HCT116 (cell line): ENCODE results near the gene FYCO1.

Experiments used
- EZH2 ChIP-seq: fragments of 200-600 bp; sonication (generic); IDR thresholded peaks from 2 replicates; pipeline ENCODE4 v1.6.1; 2017; ENCODE audit warnings: antibody characterized with exemption, mixed run types
- EZH2phosphoT487 ChIP-seq: fragments of 200-600 bp; IDR thresholded peaks from 2 replicates; pipeline ENCODE4 v1.6.1; 2018; ENCODE audit warnings: antibody characterized with exemption, borderline replicate concordance
- POLR2A ChIP-seq: IDR thresholded peaks from 2 replicates; pipeline ENCODE4 v1.7.0; 2011; ENCODE audit warnings: borderline replicate concordance; ENCODE audit not compliant: insufficient read depth, insufficient read length; ENCODE audit errors: extremely low read depth
- RAD21 ChIP-seq: IDR thresholded peaks from 2 replicates; pipeline ENCODE4 v1.6.1; 2012; ENCODE audit warnings: low read depth, mild to moderate bottlenecking
- YY1 ChIP-seq: IDR thresholded peaks from 2 replicates; pipeline ENCODE4 v1.6.1; 2011; ENCODE audit warnings: low read length, low read depth, moderate library complexity, mild to moderate bottlenecking; ENCODE audit not compliant: insufficient replicate concordance; ENCODE audit errors: extremely low read depth
- ZNF274 ChIP-seq: fragments of 200-500 bp; sonication (Bioruptor generic); IDR thresholded peaks from 2 replicates; pipeline ENCODE4 v1.6.1; 2014; ENCODE audit warnings: mild to moderate bottlenecking, low read depth, low read length, inconsistent platforms
- TF ChIP-seq, protein P1 (sequence below), 3 experiments: fragments of 200-600 bp in 1 of 3; sonication (generic) in 1 of 3; IDR thresholded peaks in 2 of 3; conservative IDR thresholded peaks in 1 of 3; 2 replicates each; pipeline ENCODE4 v1.5.1; 2012 to 2017; ENCODE audit warnings: low read depth in 2 of 3, low read length in 2 of 3, antibody characterized with exemption in 1 of 3, borderline replicate concordance in 1 of 3, control low read depth in 1 of 3, mild to moderate bottlenecking in 1 of 3, mixed read lengths in 1 of 3, mixed run types in 1 of 3, moderate library complexity in 1 of 3; ENCODE audit not compliant: insufficient read depth in 1 of 3

DNA sequence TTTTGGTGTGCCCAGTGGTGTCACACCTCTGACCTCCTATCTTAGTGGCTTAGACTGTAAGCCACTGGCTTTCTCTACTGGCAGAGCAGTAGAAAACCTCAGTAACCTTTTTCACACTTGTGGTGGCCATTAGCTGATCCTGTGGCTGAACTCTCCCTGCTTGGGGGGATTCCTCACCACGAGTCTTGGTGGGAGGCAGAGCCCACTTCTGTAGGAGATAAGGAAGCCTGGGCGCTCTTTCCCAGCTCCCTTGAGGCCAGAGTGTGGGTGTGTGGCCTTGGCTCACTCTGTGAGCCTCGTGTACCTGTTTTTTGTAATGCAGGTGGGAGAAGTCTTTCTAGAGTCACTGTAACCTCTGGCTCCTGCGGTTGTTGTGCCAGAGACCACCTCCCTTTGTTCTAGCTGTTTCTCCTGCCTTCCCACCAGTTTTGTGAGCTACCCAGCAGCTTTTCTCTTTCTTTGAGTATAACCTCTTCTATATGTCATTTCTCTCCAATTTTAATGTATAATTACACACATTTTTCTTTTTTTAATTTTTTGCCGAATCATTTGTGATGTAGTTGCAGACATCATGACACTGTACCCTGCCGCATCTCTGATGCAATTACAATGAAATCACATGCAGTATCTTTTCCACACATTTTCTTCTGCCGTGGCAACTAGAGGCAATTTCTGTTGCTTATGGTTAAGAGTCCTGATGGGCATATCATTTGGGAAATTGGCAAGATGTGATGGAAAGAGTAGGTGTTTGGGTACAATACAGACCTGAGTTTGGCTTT lies 17.9 kb upstream of the FYCO1 start:
- no peak for TF ChIP-seq POLR2A
- TF ChIP-seq, protein P1, sequence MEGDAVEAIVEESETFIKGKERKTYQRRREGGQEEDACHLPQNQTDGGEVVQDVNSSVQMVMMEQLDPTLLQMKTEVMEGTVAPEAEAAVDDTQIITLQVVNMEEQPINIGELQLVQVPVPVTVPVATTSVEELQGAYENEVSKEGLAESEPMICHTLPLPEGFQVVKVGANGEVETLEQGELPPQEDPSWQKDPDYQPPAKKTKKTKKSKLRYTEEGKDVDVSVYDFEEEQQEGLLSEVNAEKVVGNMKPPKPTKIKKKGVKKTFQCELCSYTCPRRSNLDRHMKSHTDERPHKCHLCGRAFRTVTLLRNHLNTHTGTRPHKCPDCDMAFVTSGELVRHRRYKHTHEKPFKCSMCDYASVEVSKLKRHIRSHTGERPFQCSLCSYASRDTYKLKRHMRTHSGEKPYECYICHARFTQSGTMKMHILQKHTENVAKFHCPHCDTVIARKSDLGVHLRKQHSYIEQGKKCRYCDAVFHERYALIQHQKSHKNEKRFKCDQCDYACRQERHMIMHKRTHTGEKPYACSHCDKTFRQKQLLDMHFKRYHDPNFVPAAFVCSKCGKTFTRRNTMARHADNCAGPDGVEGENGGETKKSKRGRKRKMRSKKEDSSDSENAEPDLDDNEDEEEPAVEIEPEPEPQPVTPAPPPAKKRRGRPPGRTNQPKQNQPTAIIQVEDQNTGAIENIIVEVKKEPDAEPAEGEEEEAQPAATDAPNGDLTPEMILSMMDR (IDR thresholded peaks at IDR 0.05 in 2 of 3, conservative IDR thresholded peaks at IDR 0.05 in 1 of 3; ENCODE audit: borderline replicate concordance in 1 of 3, insufficient read depth in 1 of 3, low read depth in 2 of 3, low read length in 2 of 3): no peak
- TF ChIP-seq EZH2phosphoT487: no peak
- no peak for TF ChIP-seq ZNF274
- TF ChIP-seq EZH2: no peak
- no peak for TF ChIP-seq YY1
- TF ChIP-seq RAD21: no peak
